Measurements from ENCODE around the gene SHROOM3.

DNA sequence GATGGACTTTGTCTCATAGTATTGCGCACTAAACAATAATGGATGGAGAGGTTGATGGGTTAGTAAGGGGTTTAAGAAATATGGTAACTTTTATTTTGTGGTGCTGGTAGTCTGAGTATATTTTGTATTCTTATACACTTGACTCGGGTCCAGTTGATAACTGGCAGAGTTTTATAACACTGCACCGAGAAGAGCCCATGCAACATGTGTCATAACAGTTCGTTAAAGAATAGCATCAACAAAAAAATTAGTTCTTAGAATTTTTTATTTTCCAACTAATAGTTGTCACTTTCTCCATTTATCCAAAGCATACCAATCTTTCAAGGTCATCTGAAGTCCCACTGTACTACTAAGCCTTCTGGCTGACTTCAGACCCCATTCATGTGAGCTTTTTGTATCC, 287.8 kb downstream of the SHROOM3 start:
- TF ChIP-seq POLR2A (IDR thresholded peaks at IDR 0.05) (no peak), POLR2AphosphoS5 (IDR thresholded peaks at IDR 0.05) (no peak), EP300 (IDR thresholded peaks at IDR 0.05) (no peak)
- TF ChIP-seq, protein P1, sequence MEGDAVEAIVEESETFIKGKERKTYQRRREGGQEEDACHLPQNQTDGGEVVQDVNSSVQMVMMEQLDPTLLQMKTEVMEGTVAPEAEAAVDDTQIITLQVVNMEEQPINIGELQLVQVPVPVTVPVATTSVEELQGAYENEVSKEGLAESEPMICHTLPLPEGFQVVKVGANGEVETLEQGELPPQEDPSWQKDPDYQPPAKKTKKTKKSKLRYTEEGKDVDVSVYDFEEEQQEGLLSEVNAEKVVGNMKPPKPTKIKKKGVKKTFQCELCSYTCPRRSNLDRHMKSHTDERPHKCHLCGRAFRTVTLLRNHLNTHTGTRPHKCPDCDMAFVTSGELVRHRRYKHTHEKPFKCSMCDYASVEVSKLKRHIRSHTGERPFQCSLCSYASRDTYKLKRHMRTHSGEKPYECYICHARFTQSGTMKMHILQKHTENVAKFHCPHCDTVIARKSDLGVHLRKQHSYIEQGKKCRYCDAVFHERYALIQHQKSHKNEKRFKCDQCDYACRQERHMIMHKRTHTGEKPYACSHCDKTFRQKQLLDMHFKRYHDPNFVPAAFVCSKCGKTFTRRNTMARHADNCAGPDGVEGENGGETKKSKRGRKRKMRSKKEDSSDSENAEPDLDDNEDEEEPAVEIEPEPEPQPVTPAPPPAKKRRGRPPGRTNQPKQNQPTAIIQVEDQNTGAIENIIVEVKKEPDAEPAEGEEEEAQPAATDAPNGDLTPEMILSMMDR (IDR thresholded peaks at IDR 0.05): no peak
